ENCODE measurements around the gene RNF183. TPM values are rescaled to one million over a fixed set of nuclear protein-coding genes. Genes with fewer than 3 reads are reported as not detected.

RNF183 gene
- total RNA-seq, 2 donors from 2014 or later: 1.9 to 10.9 TPM

Other genes with a start within 250 kb of the RNF183 start
- 1 to 10 TPM; 1.6 to 3.2 TPM for gene ZFP37, start 246.7 kb downstream of the RNF183 start, total RNA-seq
- gene SLC31A2, start 152.4 kb downstream of the RNF183 start, total RNA-seq: 10 to 100 TPM in 1 of 2 donors, 1 to 10 TPM in 1; 4.7 to 10.9 TPM
- gene FKBP15, start 82.1 kb downstream of the RNF183 start, total RNA-seq: 10 to 100 TPM; 41.2 to 41.5 TPM
- 10 to 100 TPM; 13.1 to 17.3 TPM for gene SLC31A1, start 81.8 kb downstream of the RNF183 start, total RNA-seq
- gene CDC26, start 27.8 kb downstream of the RNF183 start, total RNA-seq: 10 to 100 TPM; 47.0 to 47.9 TPM
- gene PRPF4, start 27.7 kb downstream of the RNF183 start, total RNA-seq: 10 to 100 TPM; 41.3 to 51.1 TPM
- gene WDR31, start 36.9 kb upstream of the RNF183 start, total RNA-seq: 1 to 10 TPM; 1.6 to 2.2 TPM
- gene BSPRY, start 46.2 kb upstream of the RNF183 start, total RNA-seq: 10 to 100 TPM in 1 of 2 donors, 1 to 10 TPM in 1; 3.2 to 25.9 TPM
- 10 to 100 TPM; 15.2 to 19.4 TPM for gene HDHD3, start 73.6 kb upstream of the RNF183 start, total RNA-seq
- gene ALAD, start 97.9 kb upstream of the RNF183 start, total RNA-seq: 10 to 100 TPM; 24.8 to 30.5 TPM
- gene POLE3, start 107.3 kb upstream of the RNF183 start, total RNA-seq: 10 to 100 TPM; 35.5 to 85.2 TPM
- under 1 TPM; 0.69 to 0.76 TPM for gene C9orf43, start 107.4 kb upstream of the RNF183 start, total RNA-seq
- gene RGS3, start 160.4 kb upstream of the RNF183 start, total RNA-seq: 10 to 100 TPM; 23.0 to 85.8 TPM